Trophoblast cell (in vitro differentiated cells and primary cell): ENCODE measurements around the gene KRT40.

ENCODE experiments used
- DNase-seq, 2 donors: peaks; one replicate each; pipeline ENCODE4 v3.0.0-alpha.2; 2016
- H2AFZ ChIP-seq: 2 replicates; pipeline ENCODE4 v1.6.1; 2013; ENCODE audit warnings: low read length, moderate library complexity, mild to moderate bottlenecking; ENCODE audit not compliant: insufficient read depth, poor library complexity
- H2AK5ac ChIP-seq: 2 replicates; pipeline ENCODE4 v1.6.1; 2013; ENCODE audit warnings: mild to moderate bottlenecking, low read length
- H2BK120ac ChIP-seq: 2 replicates; pipeline ENCODE4 v1.6.1; 2013; ENCODE audit warnings: low read length, mild to moderate bottlenecking, moderate library complexity; ENCODE audit not compliant: insufficient read depth, poor library complexity
- H2BK12ac ChIP-seq: 2 replicates; pipeline ENCODE4 v1.6.1; 2013; ENCODE audit warnings: mild to moderate bottlenecking, low read length, moderate library complexity
- H2BK5ac ChIP-seq: 2 replicates; pipeline ENCODE4 v1.6.1; 2013; ENCODE audit warnings: low read length, low read depth, moderate library complexity, mild to moderate bottlenecking; ENCODE audit not compliant: poor library complexity
- H3K14ac ChIP-seq: 2 replicates; pipeline ENCODE4 v1.6.1; 2013; ENCODE audit warnings: mild to moderate bottlenecking, low read length
- H3K18ac ChIP-seq: 2 replicates; pipeline ENCODE4 v1.6.1; 2013; ENCODE audit warnings: mild to moderate bottlenecking, low read length
- H3K23ac ChIP-seq: 2 replicates; pipeline ENCODE4 v1.6.1; 2013; ENCODE audit warnings: low read length
- H3K27ac ChIP-seq: 2 replicates; pipeline ENCODE4 v1.5.1; 2013; ENCODE audit warnings: low read depth, mild to moderate bottlenecking, inconsistent platforms, low read length, moderate library complexity
- H3K27me3 ChIP-seq: 2 replicates; pipeline ENCODE4 v1.6.1; 2013; ENCODE audit warnings: inconsistent platforms, mild to moderate bottlenecking, low read length, moderate library complexity; ENCODE audit not compliant: insufficient read depth
- H3K36me3 ChIP-seq, 2 experiments: 1 replicate in 1 of 2; 2 replicates in 1 of 2; pipeline ENCODE4 v1.6.1; 2013; ENCODE audit warnings: low read length in 2 of 2, mild to moderate bottlenecking in 2 of 2, moderate library complexity in 1 of 2; ENCODE audit not compliant: insufficient read depth in 2 of 2, control insufficient read depth in 1 of 2
- H3K4ac ChIP-seq: 2 replicates; pipeline ENCODE4 v1.6.1; 2013; ENCODE audit warnings: low read depth, mild to moderate bottlenecking, low read length, moderate library complexity
- H3K4me1 ChIP-seq, 2 experiments: 1 replicate in 1 of 2; 2 replicates in 1 of 2; pipeline ENCODE4 v1.6.1; 2013; ENCODE audit warnings: low read length in 2 of 2, mild to moderate bottlenecking in 2 of 2, moderate library complexity in 1 of 2; ENCODE audit not compliant: insufficient read depth in 2 of 2, control insufficient read depth in 1 of 2
- H3K4me2 ChIP-seq: 2 replicates; pipeline ENCODE4 v1.6.1; 2013; ENCODE audit warnings: inconsistent platforms, mild to moderate bottlenecking, low read length, moderate library complexity
- H3K4me3 ChIP-seq: 2 replicates; pipeline ENCODE4 v1.5.1; 2013; ENCODE audit warnings: mild to moderate bottlenecking, low read depth, low read length, inconsistent platforms
- H3K79me1 ChIP-seq: one replicate; pipeline ENCODE4 v1.6.1; 2013; ENCODE audit warnings: low read length
- H3K79me2 ChIP-seq: 2 replicates; pipeline ENCODE4 v1.6.1; 2013; ENCODE audit warnings: low read length, mild to moderate bottlenecking; ENCODE audit not compliant: control insufficient read depth, insufficient read depth, poor library complexity
- H3K9ac ChIP-seq: 2 replicates; pipeline ENCODE4 v1.6.1; 2013; ENCODE audit warnings: mild to moderate bottlenecking, low read length
- H3K9me3 ChIP-seq: 2 replicates; pipeline ENCODE4 v1.6.1; 2013; ENCODE audit warnings: low read depth, mild to moderate bottlenecking, control low read depth, inconsistent platforms, low read length; ENCODE audit not compliant: insufficient read depth
- H4K12ac ChIP-seq: 2 replicates; pipeline ENCODE4 v1.6.1; 2013; ENCODE audit warnings: low read depth, mild to moderate bottlenecking, low read length, moderate library complexity
- H4K8ac ChIP-seq: 2 replicates; pipeline ENCODE4 v1.6.1; 2013; ENCODE audit warnings: low read depth, mild to moderate bottlenecking, low read length, moderate library complexity
- H4K91ac ChIP-seq: one replicate; pipeline ENCODE4 v1.6.1; 2013; ENCODE audit warnings: low read depth, mild to moderate bottlenecking, low read length, moderate library complexity
- WGBS: extraction: QIAGEN DNeasy Blood & Tissue Kit; methylation state at CpG from one replicate; pipeline ENCODE4 v1.1.7; 2013; ENCODE audit warnings: missing lambda C conversion rate; ENCODE audit not compliant: insufficient read length, insufficient coverage; ENCODE audit errors: extremely low coverage; 5-methylcytosine and 5-hydroxymethylcytosine counted together

KRT40 gene

DNA sequence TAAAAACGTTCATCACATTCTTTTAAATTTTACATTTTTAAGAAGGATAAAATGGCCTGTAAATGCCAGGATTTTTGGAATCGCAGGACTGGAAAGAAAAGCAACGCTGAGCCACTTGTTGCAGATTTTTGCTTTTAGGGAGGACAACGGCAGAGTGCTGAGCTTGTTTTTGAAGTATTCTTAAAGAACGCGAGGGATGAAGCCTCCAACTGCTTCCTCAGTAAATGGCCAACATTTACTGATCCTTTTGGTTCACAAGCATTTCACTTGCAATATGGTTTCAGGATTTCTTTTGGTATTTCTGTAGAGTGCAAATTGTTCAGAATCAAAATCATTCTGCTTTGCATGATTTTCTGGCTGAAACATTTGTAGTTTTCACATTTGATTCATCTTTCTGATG lies 43.9 kb downstream of the KRT40 start:
- no peak overlapping the region for H4K12ac ChIP-seq

DNA sequence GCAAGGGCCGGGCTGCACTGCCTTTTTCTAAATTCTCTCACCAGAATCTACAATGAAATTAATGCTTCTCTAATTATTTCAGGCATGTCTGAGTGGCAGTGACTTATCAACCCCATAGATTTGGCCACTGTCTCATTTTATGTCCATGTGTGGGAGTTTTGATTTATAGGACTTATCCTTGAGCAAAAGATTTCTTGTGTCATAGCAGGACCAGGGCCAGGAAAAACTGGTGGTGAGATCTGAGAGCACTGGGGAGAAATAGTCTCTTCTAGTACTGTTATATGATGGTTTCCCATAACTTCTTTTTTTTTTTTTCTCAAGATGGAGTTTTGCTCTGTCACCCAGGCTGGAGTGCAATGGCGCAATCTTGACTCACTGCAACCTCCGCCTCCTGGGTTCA lies 45.1 kb downstream of the KRT40 start:
- WGBS: no CpG with 5 or more reads among the region's 3 CpGs
- H3K4me1 ChIP-seq: peaks cover 20 to 25% of the 10 kb centered on the region in 2 experiments
- peak overlapping the region; percentile 78 for H3K27ac ChIP-seq
- H2BK120ac ChIP-seq: peak overlapping the region; percentile 7
- H4K12ac ChIP-seq: no peak overlapping the region
- no peak overlapping the region for H2BK5ac ChIP-seq
- H3K79me2 ChIP-seq: peaks cover 2% of the 10 kb centered on the region
- H3K4me3 ChIP-seq: no peak overlapping the region
- no peaks in the 10 kb centered on the region for H3K36me3 ChIP-seq
- DNase-seq: no peak
- no peak overlapping the region for H4K91ac ChIP-seq
- no peak overlapping the region for H2AK5ac ChIP-seq
- no peaks in the 10 kb centered on the region for H3K9me3 ChIP-seq
- peaks cover 18% of the 10 kb centered on the region for H3K79me1 ChIP-seq
- H3K23ac ChIP-seq: no peak overlapping the region
- no peaks in the 10 kb centered on the region for H3K27me3 ChIP-seq
- no peak overlapping the region for H2BK12ac ChIP-seq
- H3K14ac ChIP-seq: no peak overlapping the region
- no peak overlapping the region for H3K9ac ChIP-seq
- H3K4ac ChIP-seq: no peak overlapping the region
- no peak overlapping the region for H2AFZ ChIP-seq
- no peak overlapping the region for H3K4me2 ChIP-seq
- no peak overlapping the region for H3K18ac ChIP-seq
- no peak overlapping the region for H4K8ac ChIP-seq

More for the DNA sequence above, 43.9 kb downstream of the KRT40 start:
- peaks cover 18% of the 10 kb centered on the region for H3K79me1 ChIP-seq
- no peak overlapping the region for H2BK12ac ChIP-seq
- no peak overlapping the region for H3K23ac ChIP-seq
- no peak overlapping the region for H4K8ac ChIP-seq
- H2AK5ac ChIP-seq: no peak overlapping the region
- peaks cover 2% of the 10 kb centered on the region for H3K79me2 ChIP-seq
- H3K4ac ChIP-seq: no peak overlapping the region
- no peak overlapping the region for H2BK120ac ChIP-seq
- H3K27ac ChIP-seq: no peak overlapping the region
- WGBS: no CpG with 5 or more reads among the region's 6 CpGs
- no peaks in the 10 kb centered on the region for H3K27me3 ChIP-seq
- H3K9me3 ChIP-seq: no peaks in the 10 kb centered on the region
- H4K91ac ChIP-seq: no peak overlapping the region
- H3K14ac ChIP-seq: no peak overlapping the region
- peaks cover 23 to 25% of the 10 kb centered on the region in 2 experiments for H3K4me1 ChIP-seq
- H2BK5ac ChIP-seq: no peak overlapping the region
- H3K9ac ChIP-seq: no peak overlapping the region
- no peak overlapping the region for H2AFZ ChIP-seq
- no peak overlapping the region for H3K4me2 ChIP-seq
- no peak overlapping the region for H3K4me3 ChIP-seq
- no peak for DNase-seq
- no peaks in the 10 kb centered on the region for H3K36me3 ChIP-seq
- H3K18ac ChIP-seq: no peak overlapping the region

GRCh38 chr17:40937384-40937819 lies 46.7 kb downstream of the KRT40 start, which contains the start of gene KRT23:
TSS of gene KRT23 (minus strand) at chr17:40937646. CDS start at chr17:40936603, 1,043 bp downstream.
- no peaks in the 10 kb centered on the region for H3K9me3 ChIP-seq
- WGBS: no CpG with 5 or more reads among the region's 9 CpGs
- H3K79me2 ChIP-seq: peaks cover 2% of the 10 kb centered on the region
- H3K4me2 ChIP-seq: peak within 1 kb of the TSS; percentile 39
- peak within 1 kb of the TSS; percentile 87 for H3K14ac ChIP-seq
- no peak within 1 kb of the TSS for H4K12ac ChIP-seq
- peaks cover 18% of the 10 kb centered on the region for H3K79me1 ChIP-seq
- peak within 1 kb of the TSS; percentile 74 for H2BK5ac ChIP-seq
- H2BK120ac ChIP-seq: peak within 1 kb of the TSS; percentile 96
- H2BK12ac ChIP-seq: peak within 1 kb of the TSS; percentile 99
- H2AK5ac ChIP-seq: peak within 1 kb of the TSS; percentile 96
- peak within 1 kb of the TSS; percentile 45 for H2AFZ ChIP-seq
- H3K4ac ChIP-seq: peak within 1 kb of the TSS; percentile 80
- H4K91ac ChIP-seq: peak within 1 kb of the TSS; percentile 94
- peak within 1 kb of the TSS; percentile 81 for H4K8ac ChIP-seq
- H3K4me3 ChIP-seq: no peak within 1 kb of the TSS
- peak within 1 kb of the TSS; percentile 78 for H3K27ac ChIP-seq
- H3K27me3 ChIP-seq: no peaks in the 10 kb centered on the region
- H3K18ac ChIP-seq: peak within 1 kb of the TSS; percentile 82
- H3K23ac ChIP-seq: no peak within 1 kb of the TSS
- DNase-seq: peak; percentile 27 to 57
- no peak within 1 kb of the TSS for H3K9ac ChIP-seq
- peaks cover 20 to 25% of the 10 kb centered on the region in 2 experiments for H3K4me1 ChIP-seq
- no peaks in the 10 kb centered on the region for H3K36me3 ChIP-seq

DNA sequence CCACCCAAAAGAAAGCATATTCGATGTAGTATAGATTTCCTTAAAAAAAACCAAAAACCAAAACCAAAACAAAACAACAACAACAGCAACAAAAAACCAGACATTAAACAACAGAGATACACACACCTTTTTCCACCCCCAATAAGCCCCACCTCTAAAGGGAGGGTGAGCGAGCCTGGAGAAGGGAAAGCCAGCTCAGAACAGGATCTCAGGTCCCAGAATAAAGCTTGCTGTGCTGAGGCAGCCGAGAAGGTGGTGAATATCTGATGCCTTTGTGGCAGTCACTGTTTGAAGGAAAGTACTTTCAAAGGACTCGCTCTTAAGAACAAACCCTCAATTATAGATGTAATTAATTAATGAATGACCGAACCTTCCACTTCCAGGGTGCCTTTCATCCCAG lies 47.1 kb downstream of the KRT40 start:
- H3K27me3 ChIP-seq: no peaks in the 10 kb centered on the region
- peaks cover 2% of the 10 kb centered on the region for H3K79me2 ChIP-seq
- no CpG with 5 or more reads among the region's 5 CpGs for WGBS
- peak overlapping the region; percentile 16 for H4K91ac ChIP-seq
- peak overlapping the region; percentile 23 for H2BK120ac ChIP-seq
- H3K4me3 ChIP-seq: no peak overlapping the region
- H3K18ac ChIP-seq: no peak overlapping the region
- H3K36me3 ChIP-seq: no peaks in the 10 kb centered on the region
- peak in 1 of 2 donors; percentile 15 for DNase-seq
- peak overlapping the region; percentile 34 for H2BK5ac ChIP-seq
- H3K79me1 ChIP-seq: peaks cover 18% of the 10 kb centered on the region
- H4K12ac ChIP-seq: no peak overlapping the region
- H2BK12ac ChIP-seq: no peak overlapping the region
- peaks cover 20 to 25% of the 10 kb centered on the region in 2 experiments for H3K4me1 ChIP-seq
- no peaks in the 10 kb centered on the region for H3K9me3 ChIP-seq
- H4K8ac ChIP-seq: peak overlapping the region; percentile 8
- H3K4ac ChIP-seq: peak overlapping the region; percentile 25
- H2AFZ ChIP-seq: no peak overlapping the region
- peak overlapping the region; percentile 78 for H3K27ac ChIP-seq
- H3K4me2 ChIP-seq: peak overlapping the region; percentile 39
- H3K14ac ChIP-seq: peak overlapping the region; percentile 33
- H3K23ac ChIP-seq: no peak overlapping the region
- no peak overlapping the region for H2AK5ac ChIP-seq
- no peak overlapping the region for H3K9ac ChIP-seq
